ENCODE measurements around the gene HOXA4.

DNA sequence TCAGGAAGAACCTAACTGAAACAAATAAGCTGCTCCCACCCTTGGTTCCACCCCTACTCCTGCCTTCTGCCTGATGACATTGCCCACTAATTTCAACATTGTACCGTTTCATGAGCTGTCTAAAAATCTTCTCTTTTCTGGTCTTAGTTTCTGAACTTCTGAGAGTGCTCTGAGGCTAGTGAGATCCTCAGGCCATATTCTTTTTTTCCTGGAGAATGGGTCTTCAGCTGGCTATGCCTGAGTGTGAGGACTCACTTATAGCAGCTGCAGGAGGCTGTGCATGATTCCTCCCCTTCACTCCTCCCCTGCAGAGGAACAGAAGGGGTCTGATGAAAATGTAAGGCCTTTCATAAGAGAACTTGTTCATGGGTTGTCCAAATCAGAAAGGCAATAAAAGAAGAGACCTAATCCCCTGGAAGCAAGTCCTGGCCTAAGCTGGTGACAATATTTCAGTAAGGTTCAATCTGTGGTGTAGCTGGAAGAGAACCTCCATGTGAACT, 11.1 kb downstream of the HOXA4 start:
- TF ChIP-seq CTCF (conservative IDR thresholded peaks at IDR 0.05; ENCODE audit: low read depth, low read length) (no peak), EZH2 (IDR thresholded peaks at IDR 0.05; ENCODE audit: low read length, unreplicated experiment) (no peak)
